ENCODE measurements around the gene ZBTB18. TPM values are rescaled to one million over a fixed set of nuclear protein-coding genes. Genes with fewer than 3 reads are reported as not detected.
"Not testable (repeated sequence)": the region's sequence is repeated elsewhere in the genome, so short reads cannot be mapped to it uniquely, and the experiment has no call there.

ZBTB18 gene
- total RNA-seq, 2 donors from 2014 or later, result 8.9 to 9.2 TPM

DNA sequence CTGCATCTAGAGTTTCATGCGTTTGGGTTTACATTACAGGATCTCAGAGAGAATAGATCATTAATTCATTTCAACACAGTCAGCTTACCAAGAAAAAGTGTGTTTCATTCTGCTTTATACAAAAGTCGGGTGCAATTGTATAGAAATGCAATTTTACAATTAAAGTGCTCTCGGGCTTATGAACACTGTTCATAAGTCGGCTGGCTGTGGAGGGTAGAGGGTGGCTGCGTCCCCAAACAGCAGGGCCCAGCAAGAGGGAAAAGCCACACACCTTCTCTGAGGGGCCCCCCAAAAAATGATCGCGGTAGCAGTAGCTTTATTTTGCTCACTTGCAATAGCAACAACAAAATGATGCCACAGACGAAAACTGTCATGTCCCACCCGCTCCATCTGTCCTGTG is 13.8 kb upstream of the ZBTB18 start:
- Histone ChIP-seq H3K36me3 (no peaks in the 10 kb centered on the region), H3K9me3 (no peaks in the 10 kb centered on the region), H3K27ac (no peak overlapping the region), H3K27me3 (replicated peaks; ENCODE audit: insufficient read depth) (no peaks in the 10 kb centered on the region), H3K4me1 (ENCODE audit: control insufficient read depth in 1 of 2, low read depth in 2 of 2) (no peaks in the 10 kb centered on the region), H3K4me3 (no peak overlapping the region)
- no peak for ATAC-seq (ENCODE audit: insufficient number of reproducible peaks, low FRiP score, low read depth)
- TF ChIP-seq, protein P1, sequence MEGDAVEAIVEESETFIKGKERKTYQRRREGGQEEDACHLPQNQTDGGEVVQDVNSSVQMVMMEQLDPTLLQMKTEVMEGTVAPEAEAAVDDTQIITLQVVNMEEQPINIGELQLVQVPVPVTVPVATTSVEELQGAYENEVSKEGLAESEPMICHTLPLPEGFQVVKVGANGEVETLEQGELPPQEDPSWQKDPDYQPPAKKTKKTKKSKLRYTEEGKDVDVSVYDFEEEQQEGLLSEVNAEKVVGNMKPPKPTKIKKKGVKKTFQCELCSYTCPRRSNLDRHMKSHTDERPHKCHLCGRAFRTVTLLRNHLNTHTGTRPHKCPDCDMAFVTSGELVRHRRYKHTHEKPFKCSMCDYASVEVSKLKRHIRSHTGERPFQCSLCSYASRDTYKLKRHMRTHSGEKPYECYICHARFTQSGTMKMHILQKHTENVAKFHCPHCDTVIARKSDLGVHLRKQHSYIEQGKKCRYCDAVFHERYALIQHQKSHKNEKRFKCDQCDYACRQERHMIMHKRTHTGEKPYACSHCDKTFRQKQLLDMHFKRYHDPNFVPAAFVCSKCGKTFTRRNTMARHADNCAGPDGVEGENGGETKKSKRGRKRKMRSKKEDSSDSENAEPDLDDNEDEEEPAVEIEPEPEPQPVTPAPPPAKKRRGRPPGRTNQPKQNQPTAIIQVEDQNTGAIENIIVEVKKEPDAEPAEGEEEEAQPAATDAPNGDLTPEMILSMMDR (IDR thresholded peaks at IDR 0.05), result no peak
- DNase-seq (ENCODE audit: low spot score), result no peak

DNA sequence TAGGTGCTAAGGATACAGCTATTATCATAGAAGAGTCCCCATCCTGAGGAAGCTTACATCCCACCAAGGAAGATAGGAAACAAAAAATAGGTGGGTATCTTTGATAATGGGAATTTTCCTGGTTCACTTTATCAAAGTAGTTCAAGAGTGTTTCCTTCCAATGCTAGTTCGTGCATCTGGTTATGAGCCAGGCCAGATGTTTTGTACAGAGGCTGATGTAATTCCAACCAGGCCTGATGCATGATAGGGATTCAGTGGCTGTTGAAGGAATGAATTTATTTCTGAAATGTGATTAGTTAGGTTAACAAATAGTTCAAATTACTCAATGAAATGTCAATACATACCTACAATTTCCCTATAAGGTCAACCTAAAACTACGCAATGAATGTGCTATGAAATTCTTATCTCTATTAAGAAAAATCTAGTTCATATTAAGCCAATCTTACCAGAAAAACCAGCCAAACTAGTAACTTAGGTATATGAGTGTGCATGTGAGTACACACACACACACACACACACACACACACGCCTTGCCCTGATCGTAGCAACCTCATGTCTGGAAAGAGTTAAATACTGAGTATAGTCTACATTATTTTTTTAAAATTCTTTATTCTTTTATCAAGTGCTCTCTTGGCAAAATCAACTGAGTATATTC is 9.5 kb upstream of the ZBTB18 start:
- TF ChIP-seq, protein P1 (IDR thresholded peaks at IDR 0.05), result no peak
- Histone ChIP-seq H3K27ac (no peak overlapping the region), H3K4me1 (ENCODE audit: control insufficient read depth in 1 of 2, low read depth in 2 of 2) (no peaks in the 10 kb centered on the region), H3K27me3 (replicated peaks; ENCODE audit: insufficient read depth) (no peaks in the 10 kb centered on the region), H3K9me3 (no peaks in the 10 kb centered on the region), H3K36me3 (no peaks in the 10 kb centered on the region), H3K4me3 (no peak overlapping the region)
- ATAC-seq (ENCODE audit: insufficient number of reproducible peaks, low FRiP score, low read depth) (no peak), DNase-seq (ENCODE audit: low spot score) (no peak)

- no peaks in the 10 kb centered on the region for H3K36me3 ChIP-seq
- no peak overlapping the region for H3K27ac ChIP-seq
- DNase-seq (ENCODE audit: low spot score) (no peak), ATAC-seq (ENCODE audit: insufficient number of reproducible peaks, low FRiP score, low read depth) (no peak)
- H3K27me3 ChIP-seq (replicated peaks; ENCODE audit: insufficient read depth), result no peaks in the 10 kb centered on the region
- no peaks in the 10 kb centered on the region for H3K9me3 ChIP-seq
- H3K4me3 ChIP-seq, result no peak overlapping the region
- H3K4me1 ChIP-seq (ENCODE audit: control insufficient read depth in 1 of 2, low read depth in 2 of 2), result peaks cover 0 to 5% of the 10 kb centered on the region in 2 donors
- TF ChIP-seq, protein P1 (IDR thresholded peaks at IDR 0.05), result no peak
Observed at GRCh38 chr1:244042293-244042692, 8.8 kb upstream of the ZBTB18 start.

- no peak overlapping the region for H3K4me3 ChIP-seq
- no peaks in the 10 kb centered on the region for H3K27me3 ChIP-seq (replicated peaks; ENCODE audit: insufficient read depth)
- no peaks in the 10 kb centered on the region for H3K36me3 ChIP-seq
- no peak overlapping the region for H3K27ac ChIP-seq
- DNase-seq (ENCODE audit: low spot score) (no peak), ATAC-seq (ENCODE audit: insufficient number of reproducible peaks, low FRiP score, low read depth) (no peak)
- peaks cover 0 to 5% of the 10 kb centered on the region in 2 donors for H3K4me1 ChIP-seq (ENCODE audit: control insufficient read depth in 1 of 2, low read depth in 2 of 2)
- H3K9me3 ChIP-seq, result no peaks in the 10 kb centered on the region
- TF ChIP-seq, protein P1 (IDR thresholded peaks at IDR 0.05), result no peak
Observed at GRCh38 chr1:244044423-244044822, 6.7 kb upstream of the ZBTB18 start.

- not testable (repeated sequence) for DNase-seq (ENCODE audit: low spot score); H3K27ac ChIP-seq; H3K4me3 ChIP-seq; H3K36me3 ChIP-seq; H3K27me3 ChIP-seq (replicated peaks; ENCODE audit: insufficient read depth); ATAC-seq (ENCODE audit: insufficient number of reproducible peaks, low FRiP score, low read depth); H3K9me3 ChIP-seq
- H3K4me1 ChIP-seq (ENCODE audit: control insufficient read depth in 1 of 2, low read depth in 2 of 2), result peaks cover 3 to 16% of the 10 kb centered on the region in 2 donors
Observed at GRCh38 chr1:244046254-244046653, 4.8 kb upstream of the ZBTB18 start.

Measured in thoracic aorta (tissue), 2 donors.